PFSK-1 (cell line): ENCODE data around the gene GNRHR.

ENCODE experiments used
- FOXP2 ChIP-seq: optimal IDR thresholded peaks from 2 replicates; pipeline ENCODE3; 2011; ENCODE audit warnings: borderline replicate concordance, control low read depth, inconsistent platforms; ENCODE audit not compliant: insufficient read depth; ENCODE audit errors: extremely low read length, extremely low read depth
- POLR2AphosphoS5 ChIP-seq: IDR thresholded peaks from 2 replicates; pipeline ENCODE4 v1.6.1; 2012; ENCODE audit warnings: low read depth, mild to moderate bottlenecking, control low read depth, low read length, moderate library complexity
- SIN3A ChIP-seq: IDR thresholded peaks from 2 replicates; pipeline ENCODE4 v1.6.1; 2012; ENCODE audit warnings: mild to moderate bottlenecking, low read length, moderate library complexity, borderline replicate concordance; ENCODE audit not compliant: insufficient read depth
- TAF1 ChIP-seq: IDR thresholded peaks from 2 replicates; pipeline ENCODE4 v1.6.1; 2012; ENCODE audit warnings: low read length, control low read depth, borderline replicate concordance; ENCODE audit not compliant: insufficient read depth
- TF ChIP-seq, protein P1 (sequence below), 2 experiments: IDR thresholded peaks; 2 replicates each; pipeline versions ENCODE4 v1.6.1 to v1.8.0; 2011 to 2012; ENCODE audit warnings: low read depth in 2 of 2, low read length in 2 of 2, control low read depth in 1 of 2, inconsistent platforms in 1 of 2, mild to moderate bottlenecking in 1 of 2, moderate library complexity in 1 of 2; ENCODE audit not compliant: insufficient read depth in 1 of 2

The GNRHR gene

GRCh38 chr4:67764183-67764582, 10.0 kb upstream of the GNRHR start:
- no peak for TF ChIP-seq FOXP2
- no peak for TF ChIP-seq TAF1
- no peak for TF ChIP-seq SIN3A
- TF ChIP-seq, protein P1, sequence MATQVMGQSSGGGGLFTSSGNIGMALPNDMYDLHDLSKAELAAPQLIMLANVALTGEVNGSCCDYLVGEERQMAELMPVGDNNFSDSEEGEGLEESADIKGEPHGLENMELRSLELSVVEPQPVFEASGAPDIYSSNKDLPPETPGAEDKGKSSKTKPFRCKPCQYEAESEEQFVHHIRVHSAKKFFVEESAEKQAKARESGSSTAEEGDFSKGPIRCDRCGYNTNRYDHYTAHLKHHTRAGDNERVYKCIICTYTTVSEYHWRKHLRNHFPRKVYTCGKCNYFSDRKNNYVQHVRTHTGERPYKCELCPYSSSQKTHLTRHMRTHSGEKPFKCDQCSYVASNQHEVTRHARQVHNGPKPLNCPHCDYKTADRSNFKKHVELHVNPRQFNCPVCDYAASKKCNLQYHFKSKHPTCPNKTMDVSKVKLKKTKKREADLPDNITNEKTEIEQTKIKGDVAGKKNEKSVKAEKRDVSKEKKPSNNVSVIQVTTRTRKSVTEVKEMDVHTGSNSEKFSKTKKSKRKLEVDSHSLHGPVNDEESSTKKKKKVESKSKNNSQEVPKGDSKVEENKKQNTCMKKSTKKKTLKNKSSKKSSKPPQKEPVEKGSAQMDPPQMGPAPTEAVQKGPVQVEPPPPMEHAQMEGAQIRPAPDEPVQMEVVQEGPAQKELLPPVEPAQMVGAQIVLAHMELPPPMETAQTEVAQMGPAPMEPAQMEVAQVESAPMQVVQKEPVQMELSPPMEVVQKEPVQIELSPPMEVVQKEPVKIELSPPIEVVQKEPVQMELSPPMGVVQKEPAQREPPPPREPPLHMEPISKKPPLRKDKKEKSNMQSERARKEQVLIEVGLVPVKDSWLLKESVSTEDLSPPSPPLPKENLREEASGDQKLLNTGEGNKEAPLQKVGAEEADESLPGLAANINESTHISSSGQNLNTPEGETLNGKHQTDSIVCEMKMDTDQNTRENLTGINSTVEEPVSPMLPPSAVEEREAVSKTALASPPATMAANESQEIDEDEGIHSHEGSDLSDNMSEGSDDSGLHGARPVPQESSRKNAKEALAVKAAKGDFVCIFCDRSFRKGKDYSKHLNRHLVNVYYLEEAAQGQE (IDR thresholded peaks at IDR 0.05; ENCODE audit: insufficient read depth in 1 of 2, low read depth in 2 of 2, low read length in 2 of 2): no peak
- no peak for TF ChIP-seq POLR2AphosphoS5

GRCh38 chr4:67762086-67762485, 7.9 kb upstream of the GNRHR start:
- TF ChIP-seq FOXP2 (no peak), TAF1 (no peak)
- TF ChIP-seq, protein P1 (IDR thresholded peaks at IDR 0.05; ENCODE audit: insufficient read depth in 1 of 2, low read depth in 2 of 2, low read length in 2 of 2): no peak

DNA sequence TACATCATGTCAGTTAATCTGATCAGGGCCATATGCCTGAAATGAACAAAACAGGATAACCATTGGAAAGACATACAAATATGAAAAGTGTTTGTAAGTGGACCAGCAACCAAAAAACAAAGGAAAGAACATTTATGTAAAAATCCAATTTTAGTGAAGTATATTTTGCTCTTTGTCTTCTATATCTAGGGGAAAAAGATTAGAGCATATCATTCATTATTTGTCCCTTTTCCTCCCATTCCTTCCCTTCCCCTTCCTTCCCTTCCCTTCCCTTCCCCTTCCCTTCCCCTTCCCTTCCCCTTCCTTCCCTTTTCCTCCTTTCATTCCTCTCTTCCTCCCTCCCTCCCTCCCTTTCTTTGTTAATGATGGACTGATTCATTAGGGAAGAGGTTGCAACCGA, 1.8 kb upstream of the GNRHR start:
- no peak for TF ChIP-seq SIN3A
- TF ChIP-seq TAF1: no peak
- no peak for TF ChIP-seq POLR2AphosphoS5
- TF ChIP-seq, protein P1 (IDR thresholded peaks at IDR 0.05; ENCODE audit: insufficient read depth in 1 of 2, low read depth in 2 of 2, low read length in 2 of 2): no peak
- TF ChIP-seq FOXP2: no peak

DNA sequence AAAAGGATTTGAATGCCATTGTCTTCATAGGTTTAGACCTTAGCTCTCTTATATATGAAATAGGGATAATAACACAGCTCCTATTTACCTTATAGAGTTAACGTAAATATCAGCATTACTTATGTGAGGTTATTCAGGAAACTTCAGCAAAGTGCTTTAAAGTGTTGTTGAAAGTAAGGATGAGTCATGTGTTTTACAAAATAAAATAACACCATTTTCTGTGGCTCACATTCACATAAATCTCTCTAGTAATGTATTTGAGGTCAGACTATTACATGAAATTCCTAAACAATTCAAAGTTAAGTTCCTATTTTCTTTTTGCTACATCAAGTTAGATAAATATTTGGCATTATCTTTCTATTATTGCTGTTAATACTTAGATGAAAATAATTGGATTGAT, 2.9 kb downstream of the GNRHR start:
- TF ChIP-seq, protein P1 (IDR thresholded peaks at IDR 0.05; ENCODE audit: insufficient read depth in 1 of 2, low read depth in 2 of 2, low read length in 2 of 2): no peak
- TF ChIP-seq FOXP2 (no peak), POLR2AphosphoS5 (no peak), SIN3A (no peak), TAF1 (no peak)

DNA sequence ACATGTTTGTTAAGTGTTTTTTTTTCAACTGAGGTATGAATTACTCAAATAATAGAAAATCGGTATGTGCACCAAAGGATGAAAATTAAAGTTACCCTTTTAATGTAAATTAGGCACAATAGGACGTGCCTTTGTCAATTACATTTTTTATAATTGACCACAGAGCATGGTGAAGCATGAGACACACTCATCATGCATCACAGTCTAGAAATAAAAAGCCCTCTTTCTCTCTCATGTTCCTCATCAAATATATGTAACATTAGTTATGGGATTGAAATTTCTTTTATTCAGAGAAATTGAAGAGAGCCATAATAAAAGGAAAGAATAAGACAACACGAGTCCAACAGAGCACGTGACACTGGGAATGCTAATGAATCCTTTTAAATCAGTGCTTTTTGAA, 3.5 kb downstream of the GNRHR start:
- TF ChIP-seq, protein P1 (IDR thresholded peaks at IDR 0.05; ENCODE audit: insufficient read depth in 1 of 2, low read depth in 2 of 2, low read length in 2 of 2): no peak
- TF ChIP-seq FOXP2 (no peak), POLR2AphosphoS5 (no peak), TAF1 (no peak), SIN3A (no peak)
